H9 (cell line): ENCODE results near the gene SLC39A7. TPM values are rescaled to one million over a fixed set of nuclear protein-coding genes. Genes with fewer than 3 reads are reported as not detected.

Experiments
- DNase-seq: peaks from one replicate; pipeline ENCODE4 v3.0.0-alpha.2; 2017
- H2AFZ ChIP-seq: one replicate; pipeline ENCODE4 v1.6.1; 2013; ENCODE audit warnings: mild to moderate bottlenecking, low read length, control low read depth, moderate library complexity
- H2AK5ac ChIP-seq: 2 replicates; pipeline ENCODE4 v1.6.1; 2013; ENCODE audit warnings: low read length, control low read depth, mixed read lengths; ENCODE audit not compliant: insufficient read length
- H2BK120ac ChIP-seq: one replicate; pipeline ENCODE4 v1.6.1; 2013; ENCODE audit warnings: low read depth, mild to moderate bottlenecking, low read length, control low read depth, inconsistent platforms; ENCODE audit not compliant: poor library complexity, severe bottlenecking
- H2BK12ac ChIP-seq: 2 replicates; pipeline ENCODE4 v1.6.1; 2013; ENCODE audit warnings: low read length, control low read depth, mixed read lengths, low read depth; ENCODE audit not compliant: insufficient read length
- H2BK15ac ChIP-seq: 2 replicates; pipeline ENCODE4 v1.6.1; 2013; ENCODE audit warnings: low read depth, low read length, control low read depth
- H2BK20ac ChIP-seq: one replicate; pipeline ENCODE4 v1.6.1; 2013; ENCODE audit warnings: low read depth, mild to moderate bottlenecking, low read length, control low read depth, inconsistent platforms; ENCODE audit not compliant: poor library complexity, severe bottlenecking
- H2BK5ac ChIP-seq: 2 replicates; pipeline ENCODE4 v1.6.1; 2013; ENCODE audit warnings: low read length, control low read depth, mixed read lengths; ENCODE audit not compliant: insufficient read length
- H3K14ac ChIP-seq: 2 replicates; pipeline ENCODE4 v1.6.1; 2013; ENCODE audit warnings: low read length, control low read depth; ENCODE audit not compliant: insufficient read depth
- H3K18ac ChIP-seq: 2 replicates; pipeline ENCODE4 v1.6.1; 2013; ENCODE audit warnings: low read depth, mild to moderate bottlenecking, mixed read lengths, low read length, control low read depth; ENCODE audit not compliant: insufficient read length
- H3K23ac ChIP-seq: 2 replicates; pipeline ENCODE4 v1.6.1; 2013; ENCODE audit warnings: low read length, control low read depth, mixed read lengths, low read depth; ENCODE audit not compliant: insufficient read length
- H3K23me2 ChIP-seq: 2 replicates; pipeline ENCODE4 v1.6.1; 2013; ENCODE audit warnings: low read depth, mild to moderate bottlenecking, mixed read lengths, low read length, control low read depth; ENCODE audit not compliant: insufficient read length, poor library complexity, severe bottlenecking
- H3K27ac ChIP-seq: 2 replicates; pipeline ENCODE4 v1.5.1; 2013; ENCODE audit warnings: low read length, control low read depth, mixed read lengths, low read depth; ENCODE audit not compliant: insufficient read length
- H3K27me3 ChIP-seq: 2 replicates; pipeline ENCODE4 v1.6.1; 2013; ENCODE audit warnings: low read length, control low read depth, inconsistent platforms; ENCODE audit not compliant: insufficient read depth
- H3K4ac ChIP-seq: 2 replicates; pipeline ENCODE4 v1.6.1; 2013; ENCODE audit warnings: low read depth, mild to moderate bottlenecking, control low read depth, inconsistent platforms, low read length, moderate library complexity
- H3K4me1 ChIP-seq: 2 replicates; pipeline ENCODE4 v1.6.1; 2013; ENCODE audit warnings: low read length, control low read depth, inconsistent platforms; ENCODE audit not compliant: insufficient read depth
- H3K4me2 ChIP-seq: 2 replicates; pipeline ENCODE4 v1.6.1; 2013; ENCODE audit warnings: low read length, control low read depth, mixed read lengths; ENCODE audit not compliant: insufficient read length, insufficient read depth
- H3K56ac ChIP-seq: 2 replicates; pipeline ENCODE4 v1.6.1; 2013; ENCODE audit warnings: low read depth, mild to moderate bottlenecking, mixed read lengths, low read length, control low read depth; ENCODE audit not compliant: insufficient read length
- H3K79me1 ChIP-seq: 2 replicates; pipeline ENCODE4 v1.6.1; 2013; ENCODE audit warnings: low read depth, mild to moderate bottlenecking, moderate library complexity, low read length, control low read depth, inconsistent platforms; ENCODE audit not compliant: insufficient read depth, poor library complexity, severe bottlenecking
- H3K79me2 ChIP-seq: 2 replicates; pipeline ENCODE4 v1.6.1; 2013; ENCODE audit warnings: low read length, control low read depth, inconsistent platforms; ENCODE audit not compliant: insufficient read depth
- H3K9ac ChIP-seq: 2 replicates; pipeline ENCODE4 v1.6.1; 2013; ENCODE audit warnings: low read length, control low read depth, mixed read lengths; ENCODE audit not compliant: insufficient read length; ENCODE audit errors: extremely low read depth
- H3K9me3 ChIP-seq: one replicate; pipeline ENCODE4 v1.6.1; 2013; ENCODE audit warnings: low read depth, low read length, inconsistent platforms; ENCODE audit not compliant: control insufficient read depth
- H3T11ph ChIP-seq: one replicate; pipeline ENCODE4 v1.6.1; 2013; ENCODE audit warnings: mild to moderate bottlenecking, low read length, control low read depth, inconsistent platforms
- H4K20me1 ChIP-seq: one replicate; pipeline ENCODE4 v1.6.1; 2013; ENCODE audit not compliant: control insufficient read depth, insufficient read length, insufficient read depth
- H4K5ac ChIP-seq: 2 replicates; pipeline ENCODE4 v1.6.1; 2013; ENCODE audit warnings: low read depth, mild to moderate bottlenecking, mixed read lengths, low read length, control low read depth; ENCODE audit not compliant: insufficient read length
- H4K8ac ChIP-seq: replicated peaks from 2 replicates; pipeline ENCODE4 v1.6.1; 2013; ENCODE audit warnings: low read length, control low read depth, mixed read lengths, low read depth; ENCODE audit not compliant: insufficient read length
- H4K91ac ChIP-seq: 2 replicates; pipeline ENCODE4 v1.6.1; 2013; ENCODE audit warnings: low read depth, mild to moderate bottlenecking, moderate library complexity, mixed read lengths, low read length, control low read depth; ENCODE audit not compliant: insufficient read length
- H3K27ac Mint-ChIP-seq, 3 experiments: 2 replicates in 2 of 3; 3 replicates in 1 of 3; pipeline ENCODE4 v1.8.0; 2020 to 2021; ENCODE audit warnings: mixed read lengths in 3 of 3, mild to moderate bottlenecking in 1 of 3, moderate library complexity in 1 of 3
- H3K27me3 Mint-ChIP-seq: 2 replicates; pipeline ENCODE4 v1.8.0; 2021; ENCODE audit warnings: low read depth, mild to moderate bottlenecking, moderate library complexity, mixed read lengths
- H3K36me3 Mint-ChIP-seq, 3 experiments: 2 replicates in 2 of 3; 3 replicates in 1 of 3; pipeline ENCODE4 v1.8.0; 2020 to 2021; ENCODE audit warnings: low read depth in 3 of 3, mixed read lengths in 3 of 3; ENCODE audit not compliant: insufficient read depth in 1 of 3
- H3K4me1 Mint-ChIP-seq, 2 experiments: 2 replicates each; pipeline ENCODE4 v1.8.0; 2020; ENCODE audit warnings: mixed read lengths in 2 of 2
- H3K4me3 Mint-ChIP-seq, 2 experiments: 2 replicates in 1 of 2; 3 replicates in 1 of 2; pipeline ENCODE4 v1.8.0; 2020 to 2021; ENCODE audit warnings: mild to moderate bottlenecking in 2 of 2, mixed read lengths in 2 of 2, moderate library complexity in 1 of 2
- H3K9me3 Mint-ChIP-seq, 2 experiments: 2 replicates in 1 of 2; 3 replicates in 1 of 2; pipeline ENCODE4 v1.8.0; 2020; ENCODE audit warnings: mild to moderate bottlenecking in 2 of 2, mixed read lengths in 2 of 2, moderate library complexity in 1 of 2
- CTCF ChIP-seq: fragments of 200-600 bp; sonication (generic); conservative IDR thresholded peaks from 3 replicates; pipeline ENCODE4 v1.8.0; 2021; ENCODE audit warnings: antibody characterized with exemption, mild to moderate bottlenecking
- WGBS: extraction: QIAGEN DNeasy Blood & Tissue Kit; methylation state at CpG from one replicate; pipeline ENCODE4 v1.1.7; 2013; ENCODE audit warnings: missing lambda C conversion rate, low lambda C conversion rate, mixed read lengths; ENCODE audit not compliant: insufficient read length; ENCODE audit errors: extremely low coverage; 5-methylcytosine and 5-hydroxymethylcytosine counted together
- total RNA-seq: library from RNA; stranded (reverse); gene quantifications from 2 replicates; pipeline ENCODE4 v1.2.1, GENCODE V29; 2021

The SLC39A7 gene
- total RNA-seq, 1 experiment from 2014 or later: 107 TPM

GRCh38 chr6:33216117-33216649 is 15.5 kb downstream of the SLC39A7 start:
- H4K5ac ChIP-seq: no peak overlapping the region
- H3K18ac ChIP-seq: no peak overlapping the region
- no peak overlapping the region for H3K4me2 ChIP-seq
- H2BK15ac ChIP-seq: no peak overlapping the region
- TF ChIP-seq CTCF: no peak
- peaks cover 62% of the 10 kb centered on the region for H3K27me3 ChIP-seq
- no peak overlapping the region; the same call in 1 of the 2 replicates for H3K14ac ChIP-seq
- H2AFZ ChIP-seq: no peak overlapping the region
- peaks cover 99% of the 10 kb centered on the region for H3K27me3 Mint-ChIP-seq
- no peak overlapping the region for H2BK5ac ChIP-seq
- H3T11ph ChIP-seq: no peak overlapping the region
- H3K56ac ChIP-seq: no peak overlapping the region
- no peak overlapping the region for H2BK120ac ChIP-seq
- H3K79me2 ChIP-seq: no peaks in the 10 kb centered on the region
- H2BK20ac ChIP-seq: no peak overlapping the region
- no CpG with 5 or more reads among the region's 4 CpGs for WGBS
- H3K9me3 ChIP-seq: no peaks in the 10 kb centered on the region
- H3K27ac Mint-ChIP-seq: no peak overlapping the region
- no peak overlapping the region for H2AK5ac ChIP-seq
- H3K79me1 ChIP-seq: no peaks in the 10 kb centered on the region
- H3K4me1 ChIP-seq: no peaks in the 10 kb centered on the region
- H4K20me1 ChIP-seq: no peaks in the 10 kb centered on the region
- no peak overlapping the region for H4K8ac ChIP-seq
- H3K4ac ChIP-seq: no peak overlapping the region
- H3K36me3 Mint-ChIP-seq: peaks cover 0 to 7% (median 0%) of the 10 kb centered on the region in 3 experiments; a peak in 4 of 7 replicates
- no peak overlapping the region for H3K4me3 Mint-ChIP-seq
- peaks cover 11% of the 10 kb centered on the region for H3K23me2 ChIP-seq
- H3K23ac ChIP-seq: no peak overlapping the region
- H3K27ac ChIP-seq: no peak overlapping the region
- peaks cover 0 to 7% of the 10 kb centered on the region in 2 experiments; a peak in 2 of 5 replicates for H3K9me3 Mint-ChIP-seq
- no peak overlapping the region for H4K91ac ChIP-seq
- H3K4me1 Mint-ChIP-seq: peaks cover 30 to 42% of the 10 kb centered on the region in 2 experiments
- H3K9ac ChIP-seq: no peak overlapping the region
- DNase-seq: no peak
- no peak overlapping the region for H2BK12ac ChIP-seq
